ENCODE data around the gene ADGRL2.

- no peak for TF ChIP-seq ZNF138 (tag by site-specific recombination; IDR thresholded peaks at IDR 0.05; ENCODE audit: borderline replicate concordance)
- TF ChIP-seq CTCF (tag by site-specific recombination; IDR thresholded peaks at IDR 0.05) = no peak
- TF ChIP-seq ZNF571 (tag by site-specific recombination; IDR thresholded peaks at IDR 0.05) = no peak
- TF ChIP-seq ZNF670 (tag by site-specific recombination; IDR thresholded peaks at IDR 0.05; ENCODE audit: low read depth) = no peak
- no peak for TF ChIP-seq PRDM4 (tag by site-specific recombination; IDR thresholded peaks at IDR 0.05)
- no peak for TF ChIP-seq ZNF280D (tag by site-specific recombination; IDR thresholded peaks at IDR 0.05)
- no peak for TF ChIP-seq KLF16 (tag by site-specific recombination; IDR thresholded peaks at IDR 0.05)
- no peak for TF ChIP-seq ZNF311 (tag by site-specific recombination; IDR thresholded peaks at IDR 0.05; ENCODE audit: borderline replicate concordance)
- no peak for TF ChIP-seq ZNF510 (tag by site-specific recombination; IDR thresholded peaks at IDR 0.05; ENCODE audit: insufficient replicate concordance)
- TF ChIP-seq ZNF707 (tag by site-specific recombination; IDR thresholded peaks at IDR 0.05) = no peak
These were observed 169.7 kb downstream of the ADGRL2 start for GRCh38 chr1:81970416-81970815.
